ENCODE measurements around the gene TAS2R46.
A peak's percentile ranks its signal among the peaks of the same experiment; 100 is the strongest.
"Not testable (repeated sequence)": the region's sequence is repeated elsewhere in the genome, so short reads cannot be mapped to it uniquely, and the experiment has no call there.

TAS2R46 gene

DNA sequence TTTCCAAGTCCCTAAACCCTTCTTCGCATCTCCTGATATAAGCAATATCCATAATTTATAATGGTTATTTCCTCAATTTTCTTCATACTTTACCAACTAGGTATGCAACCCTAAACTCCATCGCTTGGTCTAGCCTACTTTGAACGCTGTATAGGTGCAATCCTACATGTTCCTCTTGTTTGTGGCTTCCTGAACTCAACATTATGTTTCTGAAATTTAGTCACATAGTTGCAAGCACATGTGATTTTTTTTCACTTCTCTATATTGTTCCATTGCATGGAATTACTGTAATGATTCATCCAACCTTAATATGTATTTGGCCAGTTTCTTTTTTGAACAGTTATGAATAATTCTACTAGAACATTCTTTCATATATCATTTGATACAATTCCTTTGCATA is 28.1 kb downstream of the TAS2R46 start:
- DNase-seq (ENCODE audit: low read depth): not testable (repeated sequence)

DNA sequence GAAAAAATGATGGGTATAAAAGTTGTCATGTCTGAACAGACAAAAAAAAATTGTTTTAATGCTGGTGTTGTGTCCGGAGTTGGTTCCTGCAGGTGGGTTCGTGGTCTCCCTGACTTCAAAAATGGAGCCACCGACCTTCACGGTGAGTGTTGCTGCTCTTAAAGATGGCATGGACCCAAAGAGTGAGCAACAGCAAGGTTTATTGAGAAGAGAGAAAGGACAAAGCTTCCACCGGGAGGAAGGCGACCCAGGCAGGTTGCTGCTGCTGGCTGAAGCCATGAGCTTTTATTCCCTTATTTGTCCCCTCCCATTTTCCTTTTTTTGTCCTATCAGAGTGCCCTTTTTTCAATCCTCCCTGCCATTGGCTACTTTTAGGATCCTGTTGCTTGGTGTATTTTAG is 30.8 kb downstream of the TAS2R46 start, which contains the start of gene TAS2R31:
TAS2R31 (minus strand) TSS at position 101 of the 400 bp plus-strand sequence; CDS start at position 29, 72 bp downstream.
- no peak for DNase-seq (ENCODE audit: low read depth)

DNA sequence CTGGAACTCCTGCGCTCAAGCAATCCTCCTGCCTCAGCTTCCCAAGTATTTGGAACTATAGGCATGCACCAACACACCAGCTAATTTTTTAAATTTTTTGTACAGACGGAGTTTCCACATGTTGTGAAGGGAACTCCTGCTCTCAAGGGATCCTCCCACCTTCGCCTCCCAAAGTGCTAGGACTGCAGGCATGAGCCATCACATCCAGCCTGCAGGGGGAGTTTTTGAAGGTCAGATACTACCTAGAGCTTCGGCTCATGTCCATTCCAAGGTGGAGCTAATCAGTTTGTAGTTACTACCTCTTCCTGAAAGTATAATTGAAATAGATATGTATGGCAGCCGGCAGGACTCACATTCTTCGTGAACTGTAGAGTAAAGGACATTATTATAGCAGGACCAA is 36.0 kb downstream of the TAS2R46 start:
- no peak for DNase-seq (ENCODE audit: low read depth)

DNA sequence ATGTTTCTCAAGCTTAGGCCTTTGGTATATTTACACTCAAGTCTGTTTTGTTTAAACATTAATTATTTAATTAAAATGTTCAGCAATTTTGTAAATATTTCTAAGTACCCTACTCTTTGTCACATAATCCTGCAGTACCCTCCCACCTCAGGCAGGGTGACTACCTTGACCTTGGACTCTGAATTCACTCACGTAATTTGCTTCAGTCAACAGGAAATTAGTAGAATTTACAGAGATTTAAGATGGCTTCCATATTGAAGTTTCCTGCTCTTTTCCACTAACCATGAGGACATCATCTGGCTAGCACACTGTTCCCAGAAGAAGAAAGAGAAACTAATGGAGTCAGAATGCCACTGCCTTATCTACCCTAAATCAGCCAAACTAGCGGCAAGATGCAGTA is 38.7 kb downstream of the TAS2R46 start:
- DNase-seq (ENCODE audit: low read depth): no peak

DNA sequence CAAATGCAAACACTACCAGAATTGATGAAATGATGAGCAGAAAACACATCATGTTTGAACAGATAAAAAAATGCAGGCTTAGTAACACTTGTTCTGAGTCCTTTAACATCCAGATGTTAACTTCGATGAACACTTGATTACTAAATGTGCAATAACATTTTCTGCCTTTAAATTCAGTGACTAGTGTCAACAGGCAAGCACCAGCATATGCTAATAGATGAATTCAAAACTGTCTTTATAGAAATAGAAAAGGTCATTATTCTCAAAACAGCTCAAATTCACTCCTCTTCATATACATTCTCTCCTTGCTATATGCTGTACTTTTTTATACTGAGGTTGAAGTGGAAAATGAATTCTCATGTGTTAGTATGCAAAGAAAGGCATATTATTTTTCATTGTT is 39.6 kb downstream of the TAS2R46 start, which contains the start of gene TAS2R19:
TAS2R19 (minus strand) TSS at position 101 of the 400 bp plus-strand sequence; CDS start at position 52, 49 bp downstream.
- no peak for DNase-seq (ENCODE audit: low read depth)

DNA sequence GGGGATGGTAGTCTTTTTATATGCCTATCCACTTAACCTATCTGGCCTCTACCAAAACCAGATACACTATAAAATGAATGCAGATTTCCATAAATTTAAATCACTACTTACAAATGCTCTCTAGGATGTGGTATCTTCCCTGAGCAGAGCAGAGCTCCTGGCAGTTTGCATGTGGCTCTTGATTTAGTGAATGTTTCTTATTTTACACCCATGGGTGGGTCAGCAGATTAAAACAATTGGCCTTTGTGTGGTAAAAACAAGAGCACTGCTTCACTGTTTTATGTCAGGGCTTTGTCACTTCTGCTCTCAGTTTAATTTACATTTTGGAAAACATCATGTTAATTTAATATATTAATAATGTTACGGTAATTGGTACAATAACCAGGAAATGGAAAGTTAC is 45.2 kb downstream of the TAS2R46 start:
- no peak for DNase-seq (ENCODE audit: low read depth)

DNA sequence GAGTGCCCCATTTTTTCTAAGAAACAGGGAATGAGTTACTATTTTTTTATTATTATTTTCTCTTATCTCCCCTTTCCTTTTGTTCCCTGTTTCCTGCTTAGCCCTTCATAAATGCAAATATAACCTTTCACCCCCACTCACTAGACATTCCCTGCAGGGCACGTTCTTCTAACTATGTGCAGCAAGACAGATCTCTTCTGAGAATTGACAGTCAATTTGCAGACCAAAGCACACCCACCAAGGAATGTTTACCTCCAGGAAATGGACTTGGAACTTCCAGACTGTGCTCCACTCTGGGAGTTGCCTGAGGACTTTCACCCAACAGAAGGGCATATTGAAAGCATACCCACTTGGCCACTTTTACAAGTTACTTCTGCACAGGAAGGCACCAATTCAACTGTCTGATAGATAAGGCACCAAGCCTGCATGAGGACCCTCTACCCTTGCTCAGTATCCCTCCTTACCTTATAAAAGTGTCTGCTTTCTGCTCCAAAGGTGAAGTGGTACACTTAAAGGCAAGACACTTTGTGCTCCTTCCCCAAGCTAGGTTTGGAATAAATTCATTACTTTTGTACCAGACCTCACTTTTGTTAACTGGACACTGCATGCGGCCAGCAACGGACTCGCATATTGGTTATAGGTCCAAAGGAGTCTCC is 46.2 kb downstream of the TAS2R46 start:
- DNase-seq (ENCODE audit: low read depth): no peak

DNA sequence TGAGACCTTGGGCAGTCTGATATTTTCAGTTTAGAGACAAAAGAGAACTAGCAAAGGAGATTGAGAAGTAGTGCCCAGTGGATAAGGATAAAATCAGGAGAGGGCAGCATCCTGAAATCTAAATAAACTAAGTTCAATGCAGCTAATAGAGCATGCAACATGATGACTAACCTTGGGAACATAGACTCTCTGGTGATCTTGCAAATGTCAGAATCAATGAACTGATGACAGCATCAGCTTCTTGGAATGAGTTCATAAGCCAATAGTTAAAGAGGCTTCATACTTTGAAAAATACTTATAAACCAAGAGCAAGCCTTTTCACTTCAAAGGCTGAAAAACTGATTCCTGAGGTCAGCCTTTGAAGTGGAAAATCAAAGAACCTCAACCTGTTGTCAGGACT is 47.9 kb downstream of the TAS2R46 start:
- DNase-seq (ENCODE audit: low read depth): peak; percentile 28

All from iris pigment epithelial cell (primary cell).